Measurements from ENCODE around the gene LARP4.

LARP4 gene

GRCh38 chr12:50528800-50529199 lies 128.1 kb downstream of the LARP4 start:
- no peak for DNase-seq

DNA sequence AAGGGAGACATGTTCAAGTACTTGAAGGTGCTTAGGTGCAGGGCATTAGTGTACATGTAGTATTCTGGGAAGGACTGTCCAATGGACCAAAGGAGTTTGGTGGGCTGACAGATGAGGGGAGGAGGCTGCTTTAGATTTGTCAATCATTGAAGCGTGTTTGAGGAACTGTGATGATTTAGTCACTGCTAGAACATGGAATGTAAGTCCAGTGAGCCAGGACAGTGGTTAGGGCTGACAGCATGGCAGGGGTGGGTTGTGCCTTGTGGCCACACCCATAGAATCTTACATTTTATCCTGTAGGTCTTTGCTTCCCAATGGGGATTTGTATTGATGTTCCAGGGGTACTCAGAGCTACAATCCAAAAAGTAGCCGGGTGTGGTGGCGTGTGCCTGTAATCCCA lies 128.7 kb downstream of the LARP4 start:
- DNase-seq = no peak

Data from activated CD4-positive, alpha-beta T cell treated with anti-CD3 and anti-CD28 coated beads, Interleukin-2, Interleukin-6, amounts not matched to agents 100 ng/mL and 50 ng/mL, durations not matched to agents 16 hours and 8 hours (primary cell).